ENCODE results near the gene NDUFS5.
"Not testable (repeated sequence)": the region's sequence is repeated elsewhere in the genome, so short reads cannot be mapped to it uniquely, and the experiment has no call there.

NDUFS5 gene

DNA sequence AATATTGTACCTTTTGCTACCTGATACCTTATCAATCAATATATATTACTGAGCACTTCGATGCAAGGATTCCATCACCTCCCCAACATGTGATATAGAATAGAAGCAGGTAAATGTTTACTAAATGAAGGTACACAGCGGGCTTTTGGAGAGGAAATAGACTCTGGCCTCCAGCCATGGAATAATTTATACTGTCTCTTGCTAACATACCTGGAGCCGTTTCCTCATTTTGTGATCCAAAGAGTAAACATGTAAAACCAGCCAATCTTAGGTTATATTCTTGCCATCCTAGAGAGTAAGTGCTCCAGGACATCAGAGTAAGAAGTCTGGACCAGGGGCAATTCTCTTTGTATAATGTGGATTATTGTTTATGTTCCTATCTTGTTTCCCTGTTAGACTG lies 39.4 kb downstream of the NDUFS5 start:
- H2AFZ ChIP-seq (ENCODE audit: low read length, unreplicated experiment): no peak overlapping the region

GRCh38 chr1:39068227-39068626 lies 42.1 kb downstream of the NDUFS5 start:
- not testable (repeated sequence) for H3K4me1 ChIP-seq (ENCODE audit: control insufficient read depth, insufficient read depth, low read length, unreplicated experiment); H2AFZ ChIP-seq (ENCODE audit: low read length, unreplicated experiment); H3K36me3 ChIP-seq (ENCODE audit: insufficient read depth, low read length); H3K79me2 ChIP-seq (ENCODE audit: control insufficient read depth, insufficient read depth, low read length, unreplicated experiment); H3K27ac ChIP-seq (ENCODE audit: low read depth, low read length); H3K27me3 ChIP-seq (ENCODE audit: insufficient read depth, low read length); H3K4me3 ChIP-seq (ENCODE audit: low read depth, low read length)

More for the DNA sequence above, 39.4 kb downstream of the NDUFS5 start:
- no peaks in the 10 kb centered on the region for H3K27me3 ChIP-seq (ENCODE audit: insufficient read depth, low read length)
- no peak overlapping the region for H3K27ac ChIP-seq (ENCODE audit: low read depth, low read length)
- no peak overlapping the region for H3K4me3 ChIP-seq (ENCODE audit: low read depth, low read length)
- H3K79me2 ChIP-seq (ENCODE audit: control insufficient read depth, insufficient read depth, low read length, unreplicated experiment): no peaks in the 10 kb centered on the region
- no peaks in the 10 kb centered on the region for H3K36me3 ChIP-seq (ENCODE audit: insufficient read depth, low read length)
- no peaks in the 10 kb centered on the region for H3K4me1 ChIP-seq (ENCODE audit: control insufficient read depth, insufficient read depth, low read length, unreplicated experiment)

GRCh38 chr1:39071557-39071956 lies 45.4 kb downstream of the NDUFS5 start:
- H3K4me1 ChIP-seq (ENCODE audit: control insufficient read depth, insufficient read depth, low read length, unreplicated experiment); H3K36me3 ChIP-seq (ENCODE audit: insufficient read depth, low read length); H3K27me3 ChIP-seq (ENCODE audit: insufficient read depth, low read length); H3K4me3 ChIP-seq (ENCODE audit: low read depth, low read length); H3K27ac ChIP-seq (ENCODE audit: low read depth, low read length); H3K79me2 ChIP-seq (ENCODE audit: control insufficient read depth, insufficient read depth, low read length, unreplicated experiment); H2AFZ ChIP-seq (ENCODE audit: low read length, unreplicated experiment): not testable (repeated sequence)

DNA sequence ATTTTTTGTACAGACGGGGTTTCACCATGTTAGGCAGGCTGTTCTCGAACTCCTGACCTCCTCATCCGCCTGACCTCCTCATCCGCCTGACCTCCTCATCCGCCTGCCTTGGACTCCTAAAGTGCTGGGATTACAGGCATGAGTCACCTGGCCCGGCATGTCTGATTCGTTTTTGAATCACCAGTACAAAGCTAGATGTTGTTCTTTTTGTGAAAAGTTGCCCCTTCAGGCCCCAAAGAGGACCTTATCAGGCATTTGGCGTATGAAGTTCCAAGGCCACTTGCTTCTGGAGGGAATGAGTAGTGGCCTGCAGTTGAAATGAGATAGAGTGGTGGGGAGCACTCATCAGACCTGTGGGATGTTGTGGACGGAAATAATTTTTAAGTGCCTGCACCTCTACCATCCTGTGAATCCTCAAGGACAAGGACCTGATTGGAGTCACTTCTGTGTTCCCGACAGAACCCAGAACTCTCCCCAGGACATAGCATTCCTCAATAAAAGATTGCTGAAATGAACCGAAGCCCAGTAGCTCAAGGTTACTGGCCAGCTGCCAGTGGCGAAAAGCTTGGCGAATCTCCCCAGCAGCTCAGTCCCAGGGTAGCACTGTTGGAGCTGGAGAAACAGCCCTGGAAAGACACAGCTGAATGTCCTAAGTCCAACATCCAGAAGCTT lies 50.1 kb downstream of the NDUFS5 start:
- H3K4me3 ChIP-seq (ENCODE audit: low read depth, low read length): no peak overlapping the region
- H2AFZ ChIP-seq (ENCODE audit: low read length, unreplicated experiment): peak overlapping the region; percentile 27
- no peaks in the 10 kb centered on the region for H3K36me3 ChIP-seq (ENCODE audit: insufficient read depth, low read length)
- no peaks in the 10 kb centered on the region for H3K27me3 ChIP-seq (ENCODE audit: insufficient read depth, low read length)
- H3K79me2 ChIP-seq (ENCODE audit: control insufficient read depth, insufficient read depth, low read length, unreplicated experiment): no peaks in the 10 kb centered on the region
- H3K4me1 ChIP-seq (ENCODE audit: control insufficient read depth, insufficient read depth, low read length, unreplicated experiment): peaks cover 11% of the 10 kb centered on the region
- H3K27ac ChIP-seq (ENCODE audit: low read depth, low read length): peak overlapping the region; percentile 62

DNA sequence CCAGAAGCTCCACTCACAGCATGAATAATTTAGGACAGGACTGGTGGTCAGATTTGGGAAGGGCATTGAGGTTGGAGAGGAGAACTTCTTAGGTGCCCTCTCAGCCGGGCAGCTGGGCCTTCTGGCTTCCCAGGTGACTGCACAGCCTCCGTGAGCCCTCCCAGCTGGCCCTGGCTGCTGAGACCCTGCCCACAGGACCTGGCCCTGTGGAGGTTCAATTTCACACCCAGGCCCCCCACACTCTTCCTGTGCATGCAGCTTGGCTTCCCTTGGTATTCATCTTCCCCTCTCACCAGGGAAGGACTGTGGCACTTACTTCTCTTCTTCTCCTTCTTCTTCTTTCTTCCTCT lies 50.6 kb downstream of the NDUFS5 start:
- no peaks in the 10 kb centered on the region for H3K79me2 ChIP-seq (ENCODE audit: control insufficient read depth, insufficient read depth, low read length, unreplicated experiment)
- no peaks in the 10 kb centered on the region for H3K36me3 ChIP-seq (ENCODE audit: insufficient read depth, low read length)

DNA sequence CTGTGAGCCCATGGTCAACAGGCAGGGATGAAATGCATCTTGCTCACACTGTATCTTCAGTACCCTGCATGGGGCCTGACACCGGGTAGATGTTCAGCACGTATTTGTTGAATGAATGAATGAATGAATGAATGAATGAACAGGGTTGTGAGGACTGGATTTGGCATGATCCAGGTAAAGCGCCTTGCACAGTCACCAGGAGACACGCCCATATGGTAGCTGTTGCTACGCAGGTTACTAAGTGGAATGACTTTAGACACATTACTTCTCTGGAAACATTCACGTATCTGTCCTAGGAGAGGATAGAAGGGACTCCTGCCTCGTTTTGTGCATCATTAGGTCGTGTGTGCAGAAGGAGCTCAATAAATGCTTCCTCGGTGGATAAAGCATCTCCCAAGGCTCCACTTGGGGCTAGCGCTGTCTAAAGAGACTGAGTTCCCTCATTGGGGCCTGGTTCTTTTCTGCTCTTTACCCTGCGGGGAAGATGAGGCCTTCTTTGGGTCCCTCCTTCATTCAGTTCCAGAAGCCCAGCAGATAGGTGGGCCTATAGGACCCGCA lies 54.2 kb downstream of the NDUFS5 start:
- H3K36me3 ChIP-seq (ENCODE audit: insufficient read depth, low read length): no peaks in the 10 kb centered on the region
- H3K27ac ChIP-seq (ENCODE audit: low read depth, low read length): no peak overlapping the region
- H2AFZ ChIP-seq (ENCODE audit: low read length, unreplicated experiment): no peak overlapping the region
- no peaks in the 10 kb centered on the region for H3K79me2 ChIP-seq (ENCODE audit: control insufficient read depth, insufficient read depth, low read length, unreplicated experiment)
- peak overlapping the region; percentile 77; the same call in 1 of the 2 replicates for H3K4me3 ChIP-seq (ENCODE audit: low read depth, low read length)
- H3K27me3 ChIP-seq (ENCODE audit: insufficient read depth, low read length): peaks cover 19% of the 10 kb centered on the region
- H3K4me1 ChIP-seq (ENCODE audit: control insufficient read depth, insufficient read depth, low read length, unreplicated experiment): peaks cover 11% of the 10 kb centered on the region

More for the DNA sequence above, 50.6 kb downstream of the NDUFS5 start:
- Histone ChIP-seq H3K4me3 (ENCODE audit: low read depth, low read length) (no peak overlapping the region), H3K4me1 (ENCODE audit: control insufficient read depth, insufficient read depth, low read length, unreplicated experiment) (peaks cover 11% of the 10 kb centered on the region), H3K27me3 (ENCODE audit: insufficient read depth, low read length) (no peaks in the 10 kb centered on the region), H2AFZ (ENCODE audit: low read length, unreplicated experiment) (peak overlapping the region; percentile 27), H3K27ac (ENCODE audit: low read depth, low read length) (peak overlapping the region; percentile 62)

DNA sequence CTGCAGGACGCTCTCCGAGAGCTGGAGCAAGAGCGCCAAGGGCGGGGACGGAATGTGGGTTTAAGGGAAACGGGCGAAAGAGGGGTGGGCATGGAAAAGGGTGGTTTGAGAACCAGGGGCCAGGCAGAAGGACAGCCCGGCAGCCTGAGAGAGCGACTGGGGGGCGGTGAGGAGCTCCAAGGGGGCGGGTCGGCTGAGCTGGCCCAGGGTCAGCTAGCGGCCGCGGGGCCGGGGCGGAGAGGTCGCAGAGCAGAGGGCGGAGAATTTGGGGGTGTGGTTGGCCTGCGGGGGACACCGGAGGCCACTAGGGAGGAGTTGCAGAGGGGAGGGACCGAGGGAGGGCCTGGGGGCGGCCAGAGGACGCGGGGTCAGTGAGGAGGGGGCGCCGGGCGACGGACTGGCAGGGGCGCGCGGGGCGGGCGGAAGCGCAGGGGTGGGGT lies 54.7 kb downstream of the NDUFS5 start:
- peak overlapping the region; percentile 77 for H3K4me3 ChIP-seq (ENCODE audit: low read depth, low read length)
- peaks cover 10% of the 10 kb centered on the region for H3K4me1 ChIP-seq (ENCODE audit: control insufficient read depth, insufficient read depth, low read length, unreplicated experiment)
- peaks cover 19% of the 10 kb centered on the region for H3K27me3 ChIP-seq (ENCODE audit: insufficient read depth, low read length)
- H2AFZ ChIP-seq (ENCODE audit: low read length, unreplicated experiment): no peak overlapping the region
- no peaks in the 10 kb centered on the region for H3K36me3 ChIP-seq (ENCODE audit: insufficient read depth, low read length)
- H3K27ac ChIP-seq (ENCODE audit: low read depth, low read length): no peak overlapping the region
- H3K79me2 ChIP-seq (ENCODE audit: control insufficient read depth, insufficient read depth, low read length, unreplicated experiment): no peaks in the 10 kb centered on the region

GRCh38 chr1:39081271-39082009 lies 55.3 kb downstream of the NDUFS5 start:
- H3K27ac ChIP-seq (ENCODE audit: low read depth, low read length): no peak overlapping the region
- no peaks in the 10 kb centered on the region for H3K36me3 ChIP-seq (ENCODE audit: insufficient read depth, low read length)
- H3K79me2 ChIP-seq (ENCODE audit: control insufficient read depth, insufficient read depth, low read length, unreplicated experiment): no peaks in the 10 kb centered on the region
- peak overlapping the region; percentile 83 for H2AFZ ChIP-seq (ENCODE audit: low read length, unreplicated experiment)
- peaks cover 8% of the 10 kb centered on the region for H3K4me1 ChIP-seq (ENCODE audit: control insufficient read depth, insufficient read depth, low read length, unreplicated experiment)
- peak overlapping the region; percentile 77 for H3K4me3 ChIP-seq (ENCODE audit: low read depth, low read length)
- peaks cover 19% of the 10 kb centered on the region for H3K27me3 ChIP-seq (ENCODE audit: insufficient read depth, low read length)

DNA sequence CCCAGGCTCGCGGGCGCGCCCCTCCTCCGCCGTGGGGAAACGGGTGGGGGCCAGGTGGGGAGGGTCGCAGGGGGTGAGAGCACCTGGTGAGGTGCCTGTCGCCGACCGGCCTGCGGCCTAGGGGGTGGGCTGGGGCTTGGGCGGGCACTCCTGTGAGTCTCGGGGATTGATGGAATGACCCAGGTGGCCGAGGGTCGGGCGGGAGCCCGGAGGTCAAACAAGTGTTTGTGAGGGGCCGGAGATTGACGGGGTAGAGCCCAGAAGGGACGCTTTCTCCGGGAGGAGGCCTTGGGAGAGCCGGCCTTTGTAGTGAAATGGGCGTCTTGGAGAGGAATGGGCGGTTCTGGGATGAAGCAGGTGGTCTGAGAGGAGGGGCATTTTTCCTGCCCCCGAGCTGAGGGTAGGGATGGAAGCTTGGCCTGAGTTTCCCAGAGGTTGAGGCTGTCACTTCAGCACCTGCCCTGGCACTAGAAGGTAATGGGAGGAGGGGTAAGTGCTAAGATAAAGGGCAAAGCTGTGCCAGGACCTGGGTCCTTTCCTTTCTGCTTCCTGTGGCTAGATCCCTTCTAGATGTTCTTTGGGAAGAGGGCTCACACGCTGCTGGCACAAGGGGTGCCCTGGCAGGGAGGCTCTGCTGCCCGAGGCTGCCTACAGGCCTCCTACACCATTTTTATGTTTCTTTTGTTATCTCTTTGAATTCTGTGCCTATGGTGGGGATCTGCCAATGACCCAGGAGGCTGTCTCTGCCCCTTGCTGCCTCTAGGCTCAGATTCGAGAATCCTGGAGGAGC lies 56.1 kb downstream of the NDUFS5 start:
- Histone ChIP-seq H3K4me3 (ENCODE audit: low read depth, low read length) (peak overlapping the region; percentile 77), H3K27me3 (ENCODE audit: insufficient read depth, low read length) (peaks cover 19% of the 10 kb centered on the region), H3K27ac (ENCODE audit: low read depth, low read length) (no peak overlapping the region)

DNA sequence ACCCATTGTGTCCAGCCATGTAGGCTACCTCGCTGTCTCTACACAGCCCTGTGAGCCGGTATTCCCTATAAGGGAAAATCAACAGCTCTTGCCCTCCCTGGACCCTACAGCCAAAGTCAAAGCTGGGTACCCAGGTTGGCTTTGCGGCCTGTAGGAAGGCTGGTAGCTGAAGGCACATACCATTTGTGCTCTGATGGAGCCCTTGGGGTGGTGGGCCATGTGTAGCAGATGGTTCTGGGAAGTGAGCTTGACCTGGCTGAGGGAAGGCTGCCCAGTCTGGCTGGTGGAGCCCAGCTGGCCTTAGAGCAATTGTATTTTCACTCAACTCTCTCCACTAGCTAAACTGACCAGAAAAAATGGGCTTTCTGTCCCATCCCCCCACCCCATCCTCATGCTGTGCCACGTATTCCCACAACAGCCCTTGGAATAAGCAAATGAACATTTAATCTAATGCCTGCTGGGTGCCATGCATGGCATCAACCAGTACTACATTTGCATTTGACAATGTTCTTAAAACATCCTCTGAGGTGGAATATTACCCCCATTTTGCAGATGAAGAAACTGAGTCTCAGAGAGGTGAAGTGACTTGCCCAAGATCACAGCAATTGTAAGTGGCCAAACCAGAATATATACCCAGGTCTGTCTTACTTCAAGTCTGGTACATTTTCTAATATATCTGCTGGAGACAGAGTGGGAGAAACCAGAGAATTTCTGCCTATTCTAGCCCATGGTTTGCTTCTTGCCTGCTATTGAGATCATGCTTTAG lies 56.8 kb downstream of the NDUFS5 start:
- peaks cover 19% of the 10 kb centered on the region for H3K27me3 ChIP-seq (ENCODE audit: insufficient read depth, low read length)
- no peak overlapping the region for H3K4me3 ChIP-seq (ENCODE audit: low read depth, low read length)
- no peaks in the 10 kb centered on the region for H3K79me2 ChIP-seq (ENCODE audit: control insufficient read depth, insufficient read depth, low read length, unreplicated experiment)
- no peaks in the 10 kb centered on the region for H3K36me3 ChIP-seq (ENCODE audit: insufficient read depth, low read length)
- H3K4me1 ChIP-seq (ENCODE audit: control insufficient read depth, insufficient read depth, low read length, unreplicated experiment): peaks cover 15% of the 10 kb centered on the region
- no peak overlapping the region for H3K27ac ChIP-seq (ENCODE audit: low read depth, low read length)
- H2AFZ ChIP-seq (ENCODE audit: low read length, unreplicated experiment): no peak overlapping the region

More for the DNA sequence above, 56.1 kb downstream of the NDUFS5 start:
- Histone ChIP-seq H2AFZ (ENCODE audit: low read length, unreplicated experiment) (no peak overlapping the region), H3K36me3 (ENCODE audit: insufficient read depth, low read length) (no peaks in the 10 kb centered on the region), H3K79me2 (ENCODE audit: control insufficient read depth, insufficient read depth, low read length, unreplicated experiment) (no peaks in the 10 kb centered on the region), H3K4me1 (ENCODE audit: control insufficient read depth, insufficient read depth, low read length, unreplicated experiment) (peaks cover 12% of the 10 kb centered on the region)

Measured in ACC112 (cell line).